Loucy (cell line): ENCODE results near the gene SAMD4A.

Source experiments
- CTCF ChIP-seq: fragments of 200-600 bp; sonication (generic); conservative IDR thresholded peaks from 2 replicates; pipeline ENCODE4 v1.5.1; 2014; ENCODE audit warnings: mild to moderate bottlenecking, antibody characterized with exemption, low read length
- EZH2phosphoT487 ChIP-seq: fragments of 200-600 bp; IDR thresholded peaks from 2 replicates; pipeline ENCODE4 v1.6.1; 2018; ENCODE audit warnings: antibody characterized with exemption, mild to moderate bottlenecking, moderate library complexity, borderline replicate concordance

- TF ChIP-seq EZH2phosphoT487: no peak
- no peak for TF ChIP-seq CTCF
Observed at GRCh38 chr14:54550514-54550913, 16.4 kb upstream of the SAMD4A start.
